ENCODE data around the gene WWP2.
"Not testable (repeated sequence)": the region's sequence is repeated elsewhere in the genome, so short reads cannot be mapped to it uniquely, and the experiment has no call there.

The WWP2 gene

GRCh38 chr16:69831212-69832123 lies 69.3 kb downstream of the WWP2 start:
- DNase-seq (ENCODE audit: low spot score): no peak

DNA sequence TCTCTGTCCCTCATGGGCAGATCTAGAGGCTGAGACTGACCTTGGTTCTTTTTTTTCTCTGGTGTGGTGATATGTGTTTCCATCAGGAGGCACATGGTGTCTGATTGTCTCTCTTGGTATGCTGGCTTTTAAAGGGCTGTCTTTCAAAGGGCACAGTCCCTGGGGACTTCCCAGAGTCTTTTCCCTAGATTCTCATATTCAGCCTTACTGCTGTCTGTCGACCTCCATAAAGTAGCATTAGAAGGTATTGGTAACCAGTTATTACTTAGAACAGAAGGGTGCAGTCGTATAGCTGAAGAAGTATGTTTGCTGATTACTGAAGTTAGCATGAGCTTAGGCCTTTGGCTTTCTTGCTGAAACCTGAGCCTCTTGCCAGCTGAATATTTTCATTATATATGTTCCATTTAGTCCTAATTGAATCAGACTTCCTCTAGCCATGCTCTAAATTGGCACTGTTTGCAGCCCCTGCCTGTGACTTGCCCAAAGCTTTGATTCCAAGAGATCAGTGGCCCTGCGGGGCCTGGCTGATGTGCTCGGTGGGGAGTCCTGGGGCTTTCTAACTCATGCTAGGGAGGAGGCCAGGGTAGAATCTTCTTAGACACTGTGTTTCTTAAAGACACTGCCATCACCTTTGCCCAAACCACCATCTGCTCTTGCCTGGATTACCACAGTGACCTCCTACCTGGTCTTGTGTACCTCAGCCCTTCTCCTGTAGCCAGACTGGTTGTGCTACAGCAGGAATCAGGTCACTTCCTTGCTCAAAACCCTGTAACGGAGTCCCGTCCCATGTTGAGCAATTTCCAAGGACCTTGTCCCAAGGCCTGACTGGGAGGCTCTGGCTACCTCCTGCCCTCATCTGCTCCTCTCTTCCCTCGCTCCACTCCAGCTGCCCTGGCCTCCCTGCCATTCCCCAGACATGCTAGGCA lies 71.5 kb downstream of the WWP2 start:
- DNase-seq (ENCODE audit: low spot score): no peak

GRCh38 chr16:69834807-69835466 lies 72.8 kb downstream of the WWP2 start:
- DNase-seq (ENCODE audit: low spot score): no peak

DNA sequence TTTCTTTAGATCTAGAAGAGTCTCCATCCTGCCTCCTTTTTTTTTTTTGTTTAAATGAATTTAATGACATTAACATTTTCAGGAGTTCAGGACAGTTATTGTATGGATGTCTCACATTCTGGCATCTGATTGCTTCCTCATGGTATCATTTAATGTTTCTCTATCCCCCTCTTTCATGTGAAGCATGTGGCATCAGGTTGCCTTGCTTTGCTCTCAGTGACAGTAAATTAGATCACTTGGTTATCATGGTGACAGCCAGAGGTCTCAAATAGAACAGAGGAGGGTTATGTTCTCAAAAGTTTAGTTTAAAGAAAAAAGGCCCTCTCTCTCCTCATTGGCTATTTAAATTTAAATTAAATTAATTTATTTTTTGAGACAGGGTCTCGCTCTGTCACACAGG lies 74.1 kb downstream of the WWP2 start:
- DNase-seq (ENCODE audit: low spot score): no peak

DNA sequence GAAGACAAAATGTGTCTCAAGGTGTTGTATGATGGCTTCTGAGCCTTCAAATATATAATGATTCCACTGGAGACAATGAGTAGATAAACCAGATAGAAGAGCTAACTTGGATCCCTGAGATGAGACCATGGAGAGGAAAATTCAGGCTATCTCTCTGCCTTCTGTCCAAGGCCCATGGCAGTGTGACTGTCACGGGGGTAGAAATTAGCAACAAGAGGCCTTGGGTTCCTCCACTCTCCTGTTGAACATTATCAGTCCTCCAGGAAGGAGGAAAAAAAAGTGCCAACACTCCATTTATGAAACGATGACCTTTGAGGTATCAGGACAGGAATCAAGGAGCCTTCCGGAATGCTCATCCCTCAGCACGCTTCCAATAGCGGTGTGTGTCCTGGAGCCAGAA lies 75.2 kb downstream of the WWP2 start:
- DNase-seq (ENCODE audit: low spot score): no peak

DNA sequence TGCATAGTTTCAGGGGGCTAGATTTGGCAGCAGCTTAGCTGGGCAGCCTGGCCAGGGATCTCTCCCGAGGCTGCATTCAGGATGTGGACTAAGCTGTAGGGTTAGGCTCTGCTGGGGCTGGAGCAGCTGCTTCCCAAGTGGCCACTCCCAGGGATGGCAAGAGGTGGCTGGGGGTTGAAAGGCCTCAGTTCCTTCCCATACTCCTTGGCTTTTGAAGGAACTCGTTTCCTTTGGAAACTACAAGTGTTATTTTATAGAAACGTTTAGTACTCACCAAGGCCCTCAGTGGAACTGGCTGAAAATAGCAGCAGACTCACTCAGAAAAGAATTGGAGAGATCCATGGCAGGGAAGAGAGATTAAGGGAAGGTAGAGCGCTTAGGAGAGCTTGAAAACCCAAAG lies 76.4 kb downstream of the WWP2 start:
- DNase-seq (ENCODE audit: low spot score): no peak

DNA sequence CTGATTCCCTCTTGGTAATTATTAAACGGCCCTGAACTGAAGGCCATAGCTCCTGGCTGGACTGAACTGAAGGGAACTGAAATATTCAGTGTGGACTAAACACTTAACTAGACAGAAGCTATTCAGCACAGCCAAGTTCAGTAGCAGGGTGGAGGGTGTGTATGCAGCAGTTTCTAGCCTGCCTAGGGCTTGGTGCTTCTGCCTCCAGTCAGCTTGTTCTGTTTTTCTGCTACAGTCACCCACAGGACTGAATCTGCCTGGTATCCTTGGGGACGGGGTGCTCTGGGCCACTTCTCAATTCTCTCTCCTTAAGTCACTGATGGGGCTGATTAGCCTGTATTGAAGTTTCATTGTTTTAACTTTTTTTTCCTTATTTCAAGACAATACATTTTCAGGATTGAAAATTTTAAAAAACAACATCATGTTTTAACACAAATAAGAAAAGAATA lies 77.1 kb downstream of the WWP2 start:
- DNase-seq (ENCODE audit: low spot score): no peak

DNA sequence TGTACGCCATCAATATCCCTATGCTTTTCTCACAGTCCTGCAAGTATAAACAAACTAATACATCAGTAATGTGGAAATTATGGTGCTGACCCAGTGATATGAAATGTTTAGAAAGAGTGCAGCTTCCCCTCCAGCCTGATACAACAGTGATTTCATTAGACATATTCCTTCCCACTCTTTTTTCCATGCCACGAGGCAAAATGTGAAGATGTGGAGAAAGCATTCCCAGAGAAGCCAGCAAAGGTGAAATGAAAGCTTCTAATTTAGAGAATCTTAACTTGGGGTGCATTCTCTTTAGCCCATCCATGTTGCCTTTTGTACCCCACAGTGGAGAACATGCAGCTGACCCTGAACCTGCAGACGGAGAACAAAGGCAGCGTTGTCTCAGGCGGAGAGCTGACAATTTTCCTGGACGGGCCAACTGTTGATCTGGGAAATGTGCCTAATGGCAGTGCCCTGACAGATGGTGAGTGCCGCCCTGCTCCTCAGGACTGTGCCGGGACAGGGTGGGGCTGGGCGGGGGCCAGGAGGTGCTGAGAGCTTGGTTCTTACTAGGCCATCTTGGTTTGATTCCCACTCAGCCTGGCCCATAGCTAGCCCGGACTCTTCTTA lies 77.8 kb downstream of the WWP2 start:
- DNase-seq (ENCODE audit: low spot score): no peak

GRCh38 chr16:69840975-69841374 lies 78.8 kb downstream of the WWP2 start:
- no peak for DNase-seq (ENCODE audit: low spot score)

DNA sequence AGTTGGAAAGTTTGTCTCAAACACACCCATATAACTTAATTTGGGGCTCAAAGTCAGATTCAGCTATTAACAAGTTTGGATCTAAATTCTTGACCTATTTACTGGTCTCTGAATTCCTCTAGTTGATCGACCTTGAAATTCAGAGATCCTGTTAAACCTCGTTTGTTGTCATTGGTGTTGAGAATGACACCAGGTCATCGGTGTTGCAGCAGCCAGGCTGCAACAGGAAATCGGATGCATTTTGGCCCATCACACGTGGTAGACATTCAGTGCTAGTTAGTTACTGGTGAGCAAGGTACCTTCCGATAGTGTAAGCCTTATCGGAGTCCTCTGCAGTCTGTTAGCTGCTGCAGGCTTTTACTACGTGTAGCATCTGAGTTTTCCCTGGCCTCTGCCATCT lies 82.3 kb downstream of the WWP2 start:
- DNase-seq (ENCODE audit: low spot score): no peak

DNA sequence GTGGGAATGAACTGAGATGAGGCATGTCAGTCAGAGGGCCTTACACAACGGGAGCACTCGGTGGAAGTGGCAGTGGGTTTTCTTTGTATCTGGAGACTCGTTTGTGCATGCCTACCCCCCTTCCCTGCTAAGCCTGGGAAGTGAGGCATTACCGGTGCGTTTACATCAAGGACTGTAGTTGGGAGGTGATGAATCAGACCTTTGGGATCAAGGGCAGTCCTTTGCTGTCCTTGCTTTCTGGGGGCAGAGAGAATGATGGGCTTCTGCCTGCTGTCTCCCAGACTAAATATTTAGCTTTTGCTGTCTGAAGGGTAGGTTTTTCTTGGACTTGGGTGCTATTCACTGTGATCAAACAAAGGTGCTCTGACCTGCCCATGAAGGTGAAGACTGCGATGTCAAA lies 83.0 kb downstream of the WWP2 start:
- DNase-seq (ENCODE audit: low spot score): no peak

- no peak for DNase-seq (ENCODE audit: low spot score)
Measured at GRCh38 chr16:69847643-69848042, 85.5 kb downstream of the WWP2 start.

- no peak for DNase-seq (ENCODE audit: low spot score)
Measured at GRCh38 chr16:69848637-69849545, 86.8 kb downstream of the WWP2 start.

- DNase-seq (ENCODE audit: low spot score): no peak
Measured at GRCh38 chr16:69851491-69852240, 89.5 kb downstream of the WWP2 start.

DNA sequence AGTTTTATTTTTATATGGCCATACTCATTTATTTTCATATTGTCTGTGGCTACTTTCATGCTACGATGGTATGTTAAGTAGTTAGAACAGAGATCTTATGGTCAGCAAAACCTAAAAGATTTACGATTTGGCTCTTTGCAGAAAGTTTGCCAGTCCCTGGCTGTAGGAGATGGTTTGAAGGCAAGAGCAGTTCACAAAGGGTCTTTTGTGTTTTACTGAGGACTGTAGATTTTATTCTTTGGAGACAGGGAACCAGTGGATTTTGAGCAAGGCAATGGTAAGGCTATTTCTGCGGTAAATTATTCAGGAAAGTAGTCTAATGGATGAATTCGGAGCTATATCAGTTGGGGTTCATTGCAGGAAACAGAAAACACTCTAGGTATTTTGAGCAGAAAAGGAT lies 90.7 kb downstream of the WWP2 start:
- no peak for DNase-seq (ENCODE audit: low spot score)

GRCh38 chr16:69853481-69853880 lies 91.3 kb downstream of the WWP2 start:
- no peak for DNase-seq (ENCODE audit: low spot score)

- DNase-seq (ENCODE audit: low spot score): not testable (repeated sequence)
Measured at GRCh38 chr16:69854776-69855175, 92.6 kb downstream of the WWP2 start.

DNA sequence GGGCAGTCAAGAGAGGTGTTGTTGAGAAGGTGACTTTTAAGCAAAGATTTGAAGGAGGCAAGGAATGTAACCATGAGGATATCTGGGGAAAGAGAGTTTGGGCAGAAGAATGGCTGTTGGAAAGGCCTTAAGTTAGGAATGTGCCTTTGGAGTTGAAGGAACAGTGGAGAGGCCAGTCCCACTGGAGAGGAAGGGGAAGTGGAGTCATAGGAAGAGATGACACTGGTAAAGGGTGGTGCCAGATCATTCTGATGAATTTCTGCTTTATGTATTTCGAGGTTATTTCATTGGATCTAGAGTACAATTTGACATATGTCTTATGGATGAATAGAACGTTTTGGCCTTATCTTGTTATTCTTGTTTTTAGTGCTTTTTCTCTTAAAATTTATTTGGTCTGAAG lies 93.5 kb downstream of the WWP2 start:
- no peak for DNase-seq (ENCODE audit: low spot score)

- DNase-seq (ENCODE audit: low spot score): no peak
Measured at GRCh38 chr16:69858191-69859104, 96.3 kb downstream of the WWP2 start.
